HCT116 (cell line): ENCODE measurements around the gene MYO7B. TPM values are rescaled to one million over a fixed set of nuclear protein-coding genes. Genes with fewer than 3 reads are reported as not detected.

Experiments
- ATAC-seq: fragments of 200-7000 bp; cut with Tn5 transposase; 2 replicates; pipeline ENCODE4 v1.9.1; 2020; ENCODE audit warnings: mild to moderate bottlenecking, moderate library complexity
- BruUV-seq: library from RNA; stranded (reverse); fragments of 400-500 nt; replicated peaks from 2 replicates; lab custom pipeline; 2021; lab: Mats Ljungman, UMichigan
- CTCF ChIA-PET: fragments of 300-600 bp; sonication (Branson Sonifier 250); formaldehyde crosslinking; loops from one replicate; lab custom pipeline; 2021; ENCODE audit warnings: antibody characterized with exemption; lab: Charles Lee
- POLR2A ChIA-PET: fragments of 300-600, 350-600 bp; sonication (Branson Sonifier 250); formaldehyde crosslinking; loops from one replicate; lab custom pipeline; 2021; ENCODE audit warnings: antibody characterized with exemption; lab: Charles Lee
- RAD21 ChIA-PET, 2 experiments: fragments of 300-600 bp; sonication (Branson Sonifier 250); formaldehyde crosslinking; loops; one replicate each; lab custom pipeline; 2023; ENCODE audit warnings: low total read pairs in 2 of 2; ENCODE audit not compliant: uncharacterized antibody in 2 of 2, unreplicated experiment in 2 of 2, low non-redundant PET in 1 of 2; lab: Charles Lee
- DNase-seq: peaks from one replicate; pipeline ENCODE4 v3.0.0-alpha.2; 2010; ENCODE audit warnings: low read depth, low spot score
- H2AFZ ChIP-seq: fragments of 200-600 bp; shearing (Covaris generic), sonication (generic); 2 replicates; pipeline ENCODE4 v1.6.1; 2017; ENCODE audit warnings: low read depth, mixed run types, mixed read lengths, antibody characterized with exemption, low read length; ENCODE audit not compliant: poor library complexity, severe bottlenecking
- H3K27ac ChIP-seq: 2 replicates; pipeline ENCODE4 v1.5.1; 2012; ENCODE audit warnings: low read depth, low read length
- H3K27me3 ChIP-seq: fragments of 200-600 bp; sonication (generic); 2 replicates; pipeline ENCODE4 v1.6.1; 2016; ENCODE audit warnings: mixed run types, low read length, mixed read lengths; ENCODE audit not compliant: insufficient read depth
- H3K36me3 ChIP-seq, 2 experiments: fragments of 200-500 bp in 1 of 2; fragments of 200-600 bp in 1 of 2; sonication (Bioruptor generic) in 1 of 2; sonication (generic) in 1 of 2; 2 replicates each; pipeline versions ENCODE4 v1.5.1 to v1.6.1; 2014 to 2016; ENCODE audit warnings: low read length in 2 of 2, inconsistent platforms in 1 of 2, mixed read lengths in 1 of 2, mixed run types in 1 of 2; ENCODE audit not compliant: insufficient read depth in 2 of 2, control insufficient read depth in 1 of 2
- H3K4me1 ChIP-seq, 2 experiments: fragments of 200-600 bp in 1 of 2; sonication (generic) in 1 of 2; 2 replicates each; pipeline versions ENCODE4 v1.5.1 to v1.6.1; 2012 to 2017; ENCODE audit warnings: low read length in 2 of 2, inconsistent platforms in 1 of 2, mild to moderate bottlenecking in 1 of 2, mixed read lengths in 1 of 2, mixed run types in 1 of 2, moderate library complexity in 1 of 2; ENCODE audit not compliant: insufficient read depth in 2 of 2, control insufficient read depth in 1 of 2
- H3K4me2 ChIP-seq: fragments of 200-600 bp; sonication (generic); 2 replicates; pipeline ENCODE4 v1.6.1; 2017; ENCODE audit warnings: mixed run types, low read length, mixed read lengths
- H3K4me3 ChIP-seq, 2 experiments: fragments of 200-600 bp in 1 of 2; sonication (generic) in 1 of 2; replicated peaks in 1 of 2; 2 replicates each; pipeline ENCODE4 v1.5.1; 2011 to 2016; ENCODE audit warnings: low read length in 2 of 2, control low read depth in 1 of 2, low read depth in 1 of 2, mild to moderate bottlenecking in 1 of 2, mixed read lengths in 1 of 2, mixed run types in 1 of 2
- H3K79me2 ChIP-seq: fragments of 200-600 bp; sonication (generic); 2 replicates; pipeline ENCODE4 v1.6.1; 2017; ENCODE audit warnings: mild to moderate bottlenecking, mixed run types, low read length, moderate library complexity, mixed read lengths; ENCODE audit not compliant: insufficient read depth
- H3K9ac ChIP-seq: fragments of 200-600 bp; sonication (generic); 2 replicates; pipeline ENCODE4 v1.6.1; 2016; ENCODE audit warnings: low read length, mixed read lengths
- H3K9me2 ChIP-seq: fragments of 200-600 bp; sonication (generic), shearing (Covaris generic); 2 replicates; pipeline ENCODE4 v1.6.1; 2017; ENCODE audit warnings: mixed run types, mild to moderate bottlenecking, moderate library complexity; ENCODE audit not compliant: insufficient read depth
- H3K9me3 ChIP-seq, 2 experiments: fragments of 200-500 bp in 1 of 2; fragments of 200-600 bp in 1 of 2; sonication (Bioruptor generic) in 1 of 2; sonication (generic) in 1 of 2; 2 replicates each; pipeline ENCODE4 v1.6.1; 2014 to 2017; ENCODE audit warnings: low read length in 2 of 2, mixed read lengths in 2 of 2, inconsistent platforms in 1 of 2, low read depth in 1 of 2, mild to moderate bottlenecking in 1 of 2, mixed run types in 1 of 2, moderate library complexity in 1 of 2; ENCODE audit not compliant: control insufficient read depth in 1 of 2, insufficient read depth in 1 of 2
- H4K20me1 ChIP-seq: fragments of 200-600 bp; sonication (generic), shearing (Covaris generic); 2 replicates; pipeline ENCODE4 v1.6.1; 2017; ENCODE audit warnings: mixed run types, mild to moderate bottlenecking, moderate library complexity; ENCODE audit not compliant: insufficient read depth
- CBX3 ChIP-seq: IDR thresholded peaks from 2 replicates; pipeline ENCODE4 v1.6.1; 2012; ENCODE audit warnings: low read depth
- CEBPB ChIP-seq: IDR thresholded peaks from 2 replicates; pipeline ENCODE4 v1.6.1; 2012; ENCODE audit warnings: low read depth
- CTCF ChIP-seq, 3 experiments: fragments of 200-600 bp in 1 of 3; sonication (generic) in 1 of 3; IDR thresholded peaks in 2 of 3; conservative IDR thresholded peaks in 1 of 3; 2 replicates each; pipeline ENCODE4 v1.5.1; 2012 to 2017; ENCODE audit warnings: low read depth in 2 of 3, low read length in 2 of 3, antibody characterized with exemption in 1 of 3, borderline replicate concordance in 1 of 3, control low read depth in 1 of 3, mild to moderate bottlenecking in 1 of 3, mixed read lengths in 1 of 3, mixed run types in 1 of 3, moderate library complexity in 1 of 3; ENCODE audit not compliant: insufficient read depth in 1 of 3
- EGR1 ChIP-seq: IDR thresholded peaks from 2 replicates; pipeline ENCODE4 v1.6.1; 2012; ENCODE audit warnings: low read depth
- ELF1 ChIP-seq: IDR thresholded peaks from 2 replicates; pipeline ENCODE4 v1.6.1; 2012; ENCODE audit warnings: low read depth, borderline replicate concordance
- EZH2 ChIP-seq: fragments of 200-600 bp; sonication (generic); IDR thresholded peaks from 2 replicates; pipeline ENCODE4 v1.6.1; 2017; ENCODE audit warnings: antibody characterized with exemption, mixed run types
- EZH2phosphoT487 ChIP-seq: fragments of 200-600 bp; IDR thresholded peaks from 2 replicates; pipeline ENCODE4 v1.6.1; 2018; ENCODE audit warnings: antibody characterized with exemption, borderline replicate concordance
- FOSL1 ChIP-seq: IDR thresholded peaks from 2 replicates; pipeline ENCODE4 v1.6.1; 2012; ENCODE audit warnings: low read depth
- JUND ChIP-seq: IDR thresholded peaks from 2 replicates; pipeline ENCODE4 v1.6.1; 2012
- POLR2A ChIP-seq: IDR thresholded peaks from 2 replicates; pipeline ENCODE4 v1.7.0; 2011; ENCODE audit warnings: borderline replicate concordance; ENCODE audit not compliant: insufficient read depth, insufficient read length; ENCODE audit errors: extremely low read depth
- POLR2AphosphoS5 ChIP-seq: IDR thresholded peaks from 2 replicates; pipeline ENCODE4 v1.6.1; 2011; ENCODE audit warnings: mild to moderate bottlenecking, low read depth, low read length, moderate library complexity
- RAD21 ChIP-seq: IDR thresholded peaks from 2 replicates; pipeline ENCODE4 v1.6.1; 2012; ENCODE audit warnings: low read depth, mild to moderate bottlenecking
- REST ChIP-seq: IDR thresholded peaks from 2 replicates; pipeline ENCODE4 v1.6.1; 2012; ENCODE audit warnings: low read depth
- SIN3A ChIP-seq: IDR thresholded peaks from 2 replicates; pipeline ENCODE4 v1.6.1; 2012; ENCODE audit warnings: low read depth
- SP1 ChIP-seq: IDR thresholded peaks from 2 replicates; pipeline ENCODE4 v1.6.1; 2012; ENCODE audit warnings: low read depth
- ZBTB33 ChIP-seq: IDR thresholded peaks from 2 replicates; pipeline ENCODE4 v1.6.1; 2011; ENCODE audit warnings: mild to moderate bottlenecking, low read length, moderate library complexity; ENCODE audit not compliant: insufficient replicate concordance; ENCODE audit errors: extremely low read depth
- ZFX ChIP-seq: fragments of 450-650 bp; IDR thresholded peaks from 2 replicates; pipeline ENCODE4 v1.6.1; 2017
- ZNF274 ChIP-seq: fragments of 200-500 bp; sonication (Bioruptor generic); IDR thresholded peaks from 2 replicates; pipeline ENCODE4 v1.6.1; 2014; ENCODE audit warnings: mild to moderate bottlenecking, low read depth, low read length, inconsistent platforms
- intact Hi-C: fragments of 100-400 bp; cut with micrococcal nuclease; formaldehyde crosslinking; loops from 2 replicates; pipeline ENCODE4 v1.10.0; 2022
- total RNA-seq: library from RNA; stranded (reverse); gene quantifications from one replicate; pipeline ENCODE4 v1.2.1, GENCODE V29; 2021; ENCODE audit not compliant: unreplicated experiment
- TF ChIP-seq, protein P1 (sequence below): IDR thresholded peaks from 2 replicates; pipeline ENCODE4 v1.6.1; 2012

Gene MYO7B
- total RNA-seq, 1 experiment from 2014 or later: 0.07 TPM

DNA sequence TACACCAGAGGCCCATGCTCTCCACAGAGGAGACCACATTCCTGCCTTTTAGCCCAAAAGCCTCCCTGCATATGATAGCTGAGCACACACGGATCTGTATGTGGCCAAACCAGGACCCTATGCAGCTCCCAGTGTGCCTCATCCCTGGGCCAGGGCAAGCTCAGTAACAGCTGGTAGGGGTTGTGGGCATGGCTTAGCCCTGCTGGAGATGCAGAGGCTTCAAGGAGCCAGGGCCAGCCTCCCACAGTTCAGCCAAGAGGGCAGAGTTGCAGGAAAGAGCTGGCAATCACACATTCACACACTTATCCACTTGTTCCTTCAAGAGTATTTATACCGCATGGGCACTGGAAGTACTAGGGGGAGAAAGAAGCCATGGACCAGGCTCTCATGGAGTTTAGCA is 141.4 kb downstream of the MYO7B start (continued):
- TF ChIP-seq REST: no peak
- no peak for TF ChIP-seq EGR1
- TF ChIP-seq SIN3A: no peak
- TF ChIP-seq, protein P1, sequence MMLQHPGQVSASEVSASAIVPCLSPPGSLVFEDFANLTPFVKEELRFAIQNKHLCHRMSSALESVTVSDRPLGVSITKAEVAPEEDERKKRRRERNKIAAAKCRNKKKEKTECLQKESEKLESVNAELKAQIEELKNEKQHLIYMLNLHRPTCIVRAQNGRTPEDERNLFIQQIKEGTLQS: no peak
- no peak for TF ChIP-seq SP1
- TF ChIP-seq ZBTB33: no peak

GRCh38 chr2:127678531-127678930 is 143.0 kb downstream of the MYO7B start:
- ChIA-PET RAD21 (no interaction called here), CTCF (no interaction called here), POLR2A (no interaction called here)
- H3K79me2 ChIP-seq: no peaks in the 10 kb centered on the region
- DNase-seq (no peak), ATAC-seq (no peak)
- no TSS peak for BruUV-seq
- H3K4me1 ChIP-seq: peaks cover 0 to 15% of the 10 kb centered on the region in 2 experiments; a peak in 2 of 4 replicates
- intact Hi-C loops: loop anchor here (10.0 kb wide), 1 partner anchor 484 kb away; no protein-coding TSS in a partner anchor
- H3K9me3 ChIP-seq: no peaks in the 10 kb centered on the region
- no peak overlapping the region for H3K4me3 ChIP-seq
- H3K9me2 ChIP-seq: no peaks in the 10 kb centered on the region
- H3K4me2 ChIP-seq: no peak overlapping the region
- no peaks in the 10 kb centered on the region for H3K36me3 ChIP-seq
- no peak overlapping the region for H3K27ac ChIP-seq
- no peak overlapping the region for H2AFZ ChIP-seq
- H3K27me3 ChIP-seq: peaks cover 7% of the 10 kb centered on the region; the same call in 1 of the 2 replicates
- H4K20me1 ChIP-seq: no peaks in the 10 kb centered on the region
- no peak overlapping the region for H3K9ac ChIP-seq
- no peak for TF ChIP-seq EZH2phosphoT487
- no peak for TF ChIP-seq POLR2A
- no peak for TF ChIP-seq ELF1
- no peak for TF ChIP-seq CTCF (IDR thresholded peaks at IDR 0.05 in 2 of 3, conservative IDR thresholded peaks at IDR 0.05 in 1 of 3; ENCODE audit: borderline replicate concordance in 1 of 3, insufficient read depth in 1 of 3, low read depth in 2 of 3, low read length in 2 of 3)
- no peak for TF ChIP-seq RAD21
- no peak for TF ChIP-seq FOSL1
- no peak for TF ChIP-seq ZNF274
- no peak for TF ChIP-seq EGR1
- TF ChIP-seq JUND: no peak
- TF ChIP-seq EZH2: no peak
- no peak for TF ChIP-seq CEBPB
- TF ChIP-seq POLR2AphosphoS5: no peak
- TF ChIP-seq ZFX: no peak
- TF ChIP-seq CBX3: no peak
- TF ChIP-seq, protein P1: no peak
